Tibial nerve (tissue), 4 donors: ENCODE measurements around the gene BRD3OS. TPM values are rescaled to one million over a fixed set of nuclear protein-coding genes. Genes with fewer than 3 reads are reported as not detected.
A peak's percentile ranks its signal among the peaks of the same experiment; 100 is the strongest.

Source experiments
- DNase-seq, 2 donors: peaks; one replicate each; pipeline ENCODE4 v3.0.0-alpha.2; 2019; ENCODE audit warnings: low spot score in 2 of 2
- H3K27ac ChIP-seq, 4 donors: fragments of 200-600 bp; sonication (generic) in 3 of 4; one replicate each; pipeline ENCODE4 v1.5.1; 2017 to 2019; ENCODE audit warnings: mild to moderate bottlenecking in 1 of 4
- H3K27me3 ChIP-seq, 2 donors: fragments of 200-600 bp; sonication (generic) in 1 of 2; one replicate each; pipeline versions ENCODE4 v1.5.1 to v1.6.0; 2017 to 2019
- H3K36me3 ChIP-seq, 3 donors: fragments of 200-600 bp; sonication (generic); one replicate each; pipeline ENCODE4 v1.5.1; 2018 to 2019
- H3K4me1 ChIP-seq, 4 donors: fragments of 200-600 bp; sonication (generic) in 3 of 4; one replicate each; pipeline ENCODE4 v1.5.1; 2017 to 2019
- H3K4me3 ChIP-seq, 4 donors: fragments of 200-600 bp; sonication (generic) in 3 of 4; one replicate each; pipeline ENCODE4 v1.5.1; 2017 to 2019; ENCODE audit warnings: mild to moderate bottlenecking in 1 of 4, moderate library complexity in 1 of 4
- H3K9me3 ChIP-seq, 4 donors: fragments of 200-600 bp; sonication (generic) in 3 of 4; one replicate each; pipeline ENCODE4 v1.5.1; 2017 to 2019
- EP300 ChIP-seq, 2 donors: sonication (generic); formaldehyde crosslinking; IDR thresholded peaks; one replicate each; pipeline ENCODE4 v1.6.1; 2017; ENCODE audit warnings: antibody characterized with exemption in 2 of 2, mild to moderate bottlenecking in 1 of 2
- POLR2A ChIP-seq, 2 donors: fragments of 450-650 bp; IDR thresholded peaks; one replicate each; pipeline ENCODE4 v1.6.1; 2017; ENCODE audit warnings: antibody characterized with exemption in 2 of 2, mild to moderate bottlenecking in 2 of 2, moderate library complexity in 2 of 2
- WGBS, 2 donors: methylation state at CpG; one replicate each; pipeline ENCODE4 v1.1.5; 2018; 5-methylcytosine and 5-hydroxymethylcytosine counted together
- total RNA-seq, 4 donors: library from RNA; depleted of rRNA; stranded (reverse); fragments of >200 nt; gene quantifications; one replicate each; pipeline ENCODE4 v1.1.0, GENCODE V29; 2016
- TF ChIP-seq, protein P1 (sequence below), 5 experiments: fragments of 200-600 bp in 3 of 5; fragments of 450-650 bp in 2 of 5; sonication (generic) in 3 of 5; IDR thresholded peaks; one replicate each; pipeline ENCODE4 v1.5.1; 2016 to 2019; ENCODE audit warnings: antibody characterized with exemption in 5 of 5, mild to moderate bottlenecking in 3 of 5, moderate library complexity in 2 of 5

Gene BRD3OS
- total RNA-seq, 4 donors from 2014 or later: 9.2 to 28.2 (median 13.7) TPM

DNA sequence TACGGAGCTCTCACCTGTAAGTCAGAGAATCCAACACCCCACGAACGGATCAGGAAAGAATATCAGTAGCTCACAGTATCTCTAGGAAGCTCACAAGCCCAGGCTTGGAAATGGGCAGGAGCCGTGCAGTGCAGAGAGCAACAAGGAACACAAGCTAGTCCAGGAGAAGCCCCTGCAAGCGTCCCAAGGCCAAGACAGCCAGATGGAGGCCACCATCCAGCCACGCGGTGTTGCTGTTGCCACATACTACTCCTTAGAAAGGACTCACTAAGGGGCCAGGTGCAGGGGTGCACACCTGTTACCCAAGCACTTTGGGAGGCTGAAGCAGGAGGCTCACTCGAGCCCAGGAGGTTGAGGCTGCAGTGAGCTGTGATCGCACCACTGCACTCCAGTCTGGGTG is 17.7 kb upstream of the BRD3OS start:
- no peak for DNase-seq
- H3K4me3 ChIP-seq: no peak overlapping the region
- no peaks in the 10 kb centered on the region for H3K4me1 ChIP-seq
- 74 to 79% methylated on average over 9 of the region's 9 CpGs for WGBS, 2 donors
- H3K27me3 ChIP-seq: no peaks in the 10 kb centered on the region
- H3K36me3 ChIP-seq: no peaks in the 10 kb centered on the region
- H3K9me3 ChIP-seq: no peaks in the 10 kb centered on the region
- no peak overlapping the region for H3K27ac ChIP-seq
- TF ChIP-seq POLR2A (IDR thresholded peaks at IDR 0.05) (no peak), EP300 (IDR thresholded peaks at IDR 0.05) (no peak)
- TF ChIP-seq, protein P1, sequence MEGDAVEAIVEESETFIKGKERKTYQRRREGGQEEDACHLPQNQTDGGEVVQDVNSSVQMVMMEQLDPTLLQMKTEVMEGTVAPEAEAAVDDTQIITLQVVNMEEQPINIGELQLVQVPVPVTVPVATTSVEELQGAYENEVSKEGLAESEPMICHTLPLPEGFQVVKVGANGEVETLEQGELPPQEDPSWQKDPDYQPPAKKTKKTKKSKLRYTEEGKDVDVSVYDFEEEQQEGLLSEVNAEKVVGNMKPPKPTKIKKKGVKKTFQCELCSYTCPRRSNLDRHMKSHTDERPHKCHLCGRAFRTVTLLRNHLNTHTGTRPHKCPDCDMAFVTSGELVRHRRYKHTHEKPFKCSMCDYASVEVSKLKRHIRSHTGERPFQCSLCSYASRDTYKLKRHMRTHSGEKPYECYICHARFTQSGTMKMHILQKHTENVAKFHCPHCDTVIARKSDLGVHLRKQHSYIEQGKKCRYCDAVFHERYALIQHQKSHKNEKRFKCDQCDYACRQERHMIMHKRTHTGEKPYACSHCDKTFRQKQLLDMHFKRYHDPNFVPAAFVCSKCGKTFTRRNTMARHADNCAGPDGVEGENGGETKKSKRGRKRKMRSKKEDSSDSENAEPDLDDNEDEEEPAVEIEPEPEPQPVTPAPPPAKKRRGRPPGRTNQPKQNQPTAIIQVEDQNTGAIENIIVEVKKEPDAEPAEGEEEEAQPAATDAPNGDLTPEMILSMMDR (IDR thresholded peaks at IDR 0.05): no peak

DNA sequence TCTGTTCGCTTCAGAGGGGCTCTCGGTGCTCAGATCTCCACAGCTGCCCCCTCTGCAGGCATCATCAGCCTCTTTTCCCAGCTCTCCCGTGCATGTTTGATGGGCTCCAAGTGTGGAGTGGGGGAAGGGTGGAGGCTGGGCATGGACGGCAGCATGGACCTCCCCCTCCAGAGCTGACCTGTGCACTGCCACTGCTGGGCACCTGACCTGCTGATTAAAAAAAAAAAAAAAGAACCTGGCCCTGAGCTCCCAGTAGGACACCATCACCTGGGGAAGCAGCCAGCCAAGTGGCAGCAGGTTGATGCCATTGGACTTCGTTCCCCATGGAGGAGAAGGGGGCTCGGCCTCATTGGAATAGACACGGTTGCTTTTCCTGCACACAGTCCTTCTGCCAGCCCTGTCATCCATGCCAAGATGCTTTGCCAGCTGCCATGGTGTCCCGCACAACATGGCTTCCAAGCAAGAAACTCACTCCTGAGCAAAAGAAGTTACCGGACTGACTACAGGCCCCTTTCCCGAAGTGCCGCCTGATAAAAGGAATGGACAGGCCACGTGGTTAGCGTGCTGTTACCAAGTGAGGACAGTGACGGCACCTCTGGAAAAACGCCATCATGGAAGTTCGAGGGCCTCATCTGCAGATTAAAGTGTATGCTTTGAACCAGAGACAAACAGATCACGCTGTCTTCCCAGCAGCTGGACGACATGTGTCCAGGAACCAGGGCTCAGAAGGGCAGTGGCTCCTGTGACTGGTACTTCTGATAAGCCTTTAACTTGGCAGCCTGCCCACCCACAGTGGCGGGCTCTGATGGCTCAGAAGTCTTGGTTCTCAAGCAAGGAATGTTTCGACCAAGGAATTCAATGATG is 14.7 kb upstream of the BRD3OS start:
- WGBS, 2 donors: 80 to 85% methylated on average over 20 of the region's 20 CpGs
- H3K4me3 ChIP-seq: no peak overlapping the region
- no peaks in the 10 kb centered on the region for H3K36me3 ChIP-seq
- no peak overlapping the region for H3K27ac ChIP-seq
- H3K4me1 ChIP-seq: no peaks in the 10 kb centered on the region
- DNase-seq: no peak
- TF ChIP-seq EP300 (IDR thresholded peaks at IDR 0.05) (no peak), POLR2A (IDR thresholded peaks at IDR 0.05) (no peak)
- TF ChIP-seq, protein P1 (IDR thresholded peaks at IDR 0.05): no peak
- peaks cover 0 to 4% (median 0%) of the 10 kb centered on the region in 4 donors for H3K9me3 ChIP-seq
- no peaks in the 10 kb centered on the region for H3K27me3 ChIP-seq

GRCh38 chr9:134011401-134011800 is 13.9 kb upstream of the BRD3OS start:
- Histone ChIP-seq H3K4me1 (no peaks in the 10 kb centered on the region), H3K27me3 (no peaks in the 10 kb centered on the region), H3K9me3 (peaks cover 0 to 4% (median 0%) of the 10 kb centered on the region in 4 donors), H3K4me3 (no peak overlapping the region), H3K36me3 (no peaks in the 10 kb centered on the region), H3K27ac (no peak overlapping the region)
- 79 to 85% methylated on average over 6 of the region's 6 CpGs for WGBS, 2 donors
- TF ChIP-seq POLR2A (IDR thresholded peaks at IDR 0.05) (no peak), EP300 (IDR thresholded peaks at IDR 0.05) (no peak)
- TF ChIP-seq, protein P1 (IDR thresholded peaks at IDR 0.05): no peak
- DNase-seq: no peak

- no peak for DNase-seq
- no peak overlapping the region for H3K27ac ChIP-seq
- TF ChIP-seq POLR2A (IDR thresholded peaks at IDR 0.05) (no peak), EP300 (IDR thresholded peaks at IDR 0.05) (no peak)
- TF ChIP-seq, protein P1 (IDR thresholded peaks at IDR 0.05): no peak
- no peaks in the 10 kb centered on the region for H3K4me1 ChIP-seq
- H3K4me3 ChIP-seq: no peak overlapping the region
- peaks cover 0 to 4% (median 0%) of the 10 kb centered on the region in 4 donors for H3K9me3 ChIP-seq
- WGBS, 2 donors: 93 to 100% methylated on average over 2 of the region's 2 CpGs
- H3K27me3 ChIP-seq: no peaks in the 10 kb centered on the region
- H3K36me3 ChIP-seq: no peaks in the 10 kb centered on the region
These were observed 10.3 kb upstream of the BRD3OS start for GRCh38 chr9:134014946-134015345.

- no peaks in the 10 kb centered on the region for H3K27me3 ChIP-seq
- WGBS, 2 donors: 58 to 68% methylated on average over 4 of the region's 4 CpGs
- H3K9me3 ChIP-seq: no peaks in the 10 kb centered on the region
- peaks cover 0 to 25% (median 0%) of the 10 kb centered on the region in 3 donors for H3K36me3 ChIP-seq
- peaks cover 0 to 12% (median 7%) of the 10 kb centered on the region in 4 donors for H3K4me1 ChIP-seq
- peak overlapping the region in 2 of 4 donors; percentile 85 to 88 for H3K4me3 ChIP-seq
- no peak for TF ChIP-seq EP300 (IDR thresholded peaks at IDR 0.05)
- TF ChIP-seq, protein P1 (IDR thresholded peaks at IDR 0.05): no peak
- TF ChIP-seq POLR2A (IDR thresholded peaks at IDR 0.05): no peak
- DNase-seq: no peak
- H3K27ac ChIP-seq: peak overlapping the region in 3 of 4 donors; percentile 67 to 86 (median 69)
These were observed 978 bp upstream of the BRD3OS start for GRCh38 chr9:134024214-134024792.
